ENCODE measurements around the gene ERRFI1. TPM values are rescaled to one million over a fixed set of nuclear protein-coding genes. Genes with fewer than 3 reads are reported as not detected.

ERRFI1 gene
- total RNA-seq, 2 experiments from 2014 or later = not detected

DNA sequence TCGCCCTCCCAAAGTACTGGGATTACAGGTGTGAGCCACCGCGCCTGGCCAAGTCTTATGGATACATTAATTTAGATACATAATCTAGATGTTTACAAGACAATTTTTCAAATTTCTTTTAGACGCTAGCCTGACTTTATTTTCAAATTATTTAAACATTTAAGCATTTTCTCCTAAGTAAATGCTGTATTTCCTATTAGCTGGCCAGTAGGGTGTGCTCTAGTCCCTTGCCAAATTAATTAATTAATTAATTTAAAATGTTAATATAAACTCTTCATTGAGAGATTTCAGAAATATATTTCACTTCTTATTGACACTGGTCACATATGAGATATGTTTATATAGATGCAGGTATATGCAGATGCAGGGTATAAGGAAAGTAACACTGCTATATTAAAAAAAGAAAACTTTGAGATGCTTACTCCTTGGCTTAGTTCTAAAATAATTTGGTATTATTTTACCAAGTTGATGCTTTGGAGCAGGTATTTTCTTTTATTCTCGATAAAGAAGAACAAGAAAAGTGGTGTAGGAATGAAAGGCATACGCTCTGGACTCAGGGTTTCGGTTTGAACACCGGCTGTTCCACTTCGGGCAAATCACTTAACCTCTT, 5.2 kb upstream of the ERRFI1 start:
- no peaks in the 10 kb centered on the region for H3K79me2 ChIP-seq (ENCODE audit: insufficient read depth, low read depth, low read length)
- TF ChIP-seq EZH2phosphoT487 (IDR thresholded peaks at IDR 0.05; ENCODE audit: borderline replicate concordance, low read depth, low read length) = no peak
- TF ChIP-seq, protein P1, sequence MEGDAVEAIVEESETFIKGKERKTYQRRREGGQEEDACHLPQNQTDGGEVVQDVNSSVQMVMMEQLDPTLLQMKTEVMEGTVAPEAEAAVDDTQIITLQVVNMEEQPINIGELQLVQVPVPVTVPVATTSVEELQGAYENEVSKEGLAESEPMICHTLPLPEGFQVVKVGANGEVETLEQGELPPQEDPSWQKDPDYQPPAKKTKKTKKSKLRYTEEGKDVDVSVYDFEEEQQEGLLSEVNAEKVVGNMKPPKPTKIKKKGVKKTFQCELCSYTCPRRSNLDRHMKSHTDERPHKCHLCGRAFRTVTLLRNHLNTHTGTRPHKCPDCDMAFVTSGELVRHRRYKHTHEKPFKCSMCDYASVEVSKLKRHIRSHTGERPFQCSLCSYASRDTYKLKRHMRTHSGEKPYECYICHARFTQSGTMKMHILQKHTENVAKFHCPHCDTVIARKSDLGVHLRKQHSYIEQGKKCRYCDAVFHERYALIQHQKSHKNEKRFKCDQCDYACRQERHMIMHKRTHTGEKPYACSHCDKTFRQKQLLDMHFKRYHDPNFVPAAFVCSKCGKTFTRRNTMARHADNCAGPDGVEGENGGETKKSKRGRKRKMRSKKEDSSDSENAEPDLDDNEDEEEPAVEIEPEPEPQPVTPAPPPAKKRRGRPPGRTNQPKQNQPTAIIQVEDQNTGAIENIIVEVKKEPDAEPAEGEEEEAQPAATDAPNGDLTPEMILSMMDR (conservative IDR thresholded peaks at IDR 0.05; ENCODE audit: low read length) = peak; percentile 83
- CTCF ChIA-PET (ENCODE audit: unreplicated experiment) = no interaction called here
- H3K4me3 ChIP-seq (ENCODE audit: low read depth, low read length, poor library complexity, severe bottlenecking) = no peak overlapping the region
- no peaks in the 10 kb centered on the region for H3K9me3 ChIP-seq (ENCODE audit: low read length)
- peak; percentile 37 for DNase-seq (ENCODE audit: low spot score)
- H3K9me2 ChIP-seq (ENCODE audit: insufficient read depth, low read length) = no peaks in the 10 kb centered on the region
- no peak overlapping the region for H3K27ac ChIP-seq (ENCODE audit: low read depth, low read length, poor library complexity, severe bottlenecking)
- POLR2A ChIA-PET = no interaction called here
- no TSS peak for BruUV-seq (replicated peaks)
- H3K36me3 ChIP-seq (ENCODE audit: insufficient read depth, low read length) = no peaks in the 10 kb centered on the region
- no peak overlapping the region for H2AFZ ChIP-seq (ENCODE audit: low read length)
- no peaks in the 10 kb centered on the region for H4K20me1 ChIP-seq (ENCODE audit: insufficient read depth, low read length)
- no peaks in the 10 kb centered on the region for H3K4me1 ChIP-seq (ENCODE audit: insufficient read depth, low read length, poor library complexity, severe bottlenecking)
- H3K4me2 ChIP-seq (ENCODE audit: low read length) = no peak overlapping the region
- intact Hi-C loops (cut with micrococcal nuclease; ENCODE audit: unreplicated experiment) = loop anchor here (10.0 kb wide), 1 partner anchor 154 kb away; no protein-coding TSS in a partner anchor

DNA sequence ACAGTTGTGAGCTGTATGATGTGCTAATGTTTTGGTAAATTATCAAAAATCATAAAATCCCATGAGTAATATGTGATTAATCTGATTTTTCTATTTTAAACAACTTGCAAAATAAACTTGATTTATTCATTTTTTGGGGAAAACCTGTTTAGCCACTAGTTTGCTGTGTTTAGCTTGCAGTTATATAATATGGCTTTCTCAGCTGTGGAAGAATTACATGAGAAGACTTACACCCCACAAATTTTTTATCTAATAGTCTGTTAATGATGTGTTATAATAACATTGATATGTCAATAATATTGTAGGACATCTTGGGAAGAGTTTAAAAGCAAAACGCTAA, 2.4 kb upstream of the ERRFI1 start:
- Histone ChIP-seq H3K9me3 (ENCODE audit: low read length) (no peaks in the 10 kb centered on the region), H3K36me3 (ENCODE audit: insufficient read depth, low read length) (no peaks in the 10 kb centered on the region), H3K79me2 (ENCODE audit: insufficient read depth, low read depth, low read length) (no peaks in the 10 kb centered on the region), H3K4me3 (ENCODE audit: low read depth, low read length, poor library complexity, severe bottlenecking) (no peak overlapping the region), H3K27ac (ENCODE audit: low read depth, low read length, poor library complexity, severe bottlenecking) (no peak overlapping the region), H2AFZ (ENCODE audit: low read length) (no peak overlapping the region), H3K9me2 (ENCODE audit: insufficient read depth, low read length) (no peaks in the 10 kb centered on the region), H3K4me2 (ENCODE audit: low read length) (no peak overlapping the region), H4K20me1 (ENCODE audit: insufficient read depth, low read length) (no peaks in the 10 kb centered on the region), H3K4me1 (ENCODE audit: insufficient read depth, low read length, poor library complexity, severe bottlenecking) (no peaks in the 10 kb centered on the region)
- no TSS peak for BruUV-seq (replicated peaks)
- intact Hi-C loops (cut with micrococcal nuclease; ENCODE audit: unreplicated experiment) = no loop called here
- TF ChIP-seq, protein P1 (conservative IDR thresholded peaks at IDR 0.05; ENCODE audit: low read length) = no peak
- no peak for TF ChIP-seq EZH2phosphoT487 (IDR thresholded peaks at IDR 0.05; ENCODE audit: borderline replicate concordance, low read depth, low read length)
- ChIA-PET POLR2A (no interaction called here), CTCF (ENCODE audit: unreplicated experiment) (no interaction called here)
- no peak for DNase-seq (ENCODE audit: low spot score)

DNA sequence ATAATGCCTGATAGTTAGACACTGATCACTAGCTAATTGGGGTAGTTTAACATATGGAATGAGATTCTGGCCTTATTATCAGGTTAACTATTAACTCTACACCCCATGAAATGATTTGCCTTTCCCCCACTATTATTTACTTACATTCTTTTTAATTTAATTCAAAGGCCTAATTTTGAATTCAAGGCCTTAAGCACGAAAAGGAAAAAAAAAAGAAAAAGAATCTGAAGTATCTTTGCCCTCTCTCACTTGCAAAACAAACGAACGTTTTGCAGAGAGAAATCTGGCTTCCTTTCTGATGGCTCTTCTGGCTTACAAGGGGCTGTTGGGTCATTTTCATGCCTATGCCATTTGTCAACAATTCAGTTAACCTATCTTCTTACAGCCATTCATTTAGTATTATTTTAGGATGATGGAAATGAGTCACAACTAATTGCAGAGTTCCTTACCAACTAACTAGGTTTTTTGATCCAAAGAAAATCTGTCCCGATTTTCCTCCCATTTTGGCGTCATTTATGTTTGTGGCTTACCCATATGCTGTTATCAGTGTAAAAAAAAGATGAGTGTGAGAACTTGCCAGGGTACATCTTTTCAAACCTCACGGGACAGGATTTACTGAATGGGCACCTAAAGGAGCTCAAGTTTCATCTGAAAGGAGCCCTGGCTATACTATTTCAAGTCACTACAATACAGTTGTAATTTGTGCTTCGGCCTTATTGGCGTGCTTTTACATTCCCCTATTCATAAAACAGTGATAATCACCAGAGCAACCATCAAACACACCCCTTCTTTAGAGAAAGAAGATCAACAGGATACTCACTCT, 1.9 kb upstream of the ERRFI1 start:
- Histone ChIP-seq H3K9me3 (ENCODE audit: low read length) (no peaks in the 10 kb centered on the region), H3K4me3 (ENCODE audit: low read depth, low read length, poor library complexity, severe bottlenecking) (no peak overlapping the region), H3K4me1 (ENCODE audit: insufficient read depth, low read length, poor library complexity, severe bottlenecking) (no peaks in the 10 kb centered on the region), H3K79me2 (ENCODE audit: insufficient read depth, low read depth, low read length) (no peaks in the 10 kb centered on the region), H3K9me2 (ENCODE audit: insufficient read depth, low read length) (no peaks in the 10 kb centered on the region), H3K36me3 (ENCODE audit: insufficient read depth, low read length) (no peaks in the 10 kb centered on the region), H2AFZ (ENCODE audit: low read length) (no peak overlapping the region), H4K20me1 (ENCODE audit: insufficient read depth, low read length) (no peaks in the 10 kb centered on the region), H3K27ac (ENCODE audit: low read depth, low read length, poor library complexity, severe bottlenecking) (no peak overlapping the region), H3K4me2 (ENCODE audit: low read length) (no peak overlapping the region)
- intact Hi-C loops (cut with micrococcal nuclease; ENCODE audit: unreplicated experiment) = no loop called here
- TF ChIP-seq EZH2phosphoT487 (IDR thresholded peaks at IDR 0.05; ENCODE audit: borderline replicate concordance, low read depth, low read length) = no peak
- TF ChIP-seq, protein P1 (conservative IDR thresholded peaks at IDR 0.05; ENCODE audit: low read length) = no peak
- DNase-seq (ENCODE audit: low spot score) = no peak
- ChIA-PET POLR2A (no interaction called here), CTCF (ENCODE audit: unreplicated experiment) (no interaction called here)
- BruUV-seq (replicated peaks) = no TSS peak
